Gastrocnemius medialis (tissue), 4 donors: ENCODE data around the gene SCD5.

Source experiments
- CTCF ChIP-seq, 5 experiments: fragments of 450-650 bp in 3 of 5; fragments of 200-600 bp in 2 of 5; sonication (generic) in 2 of 5; IDR thresholded peaks in 4 of 5; conservative IDR thresholded peaks in 1 of 5; 1 replicate in 4 of 5; 2 replicates in 1 of 5; pipeline ENCODE4 v1.5.1; 2016 to 2019; ENCODE audit warnings: antibody characterized with exemption in 5 of 5, mild to moderate bottlenecking in 3 of 5, moderate library complexity in 3 of 5
- POLR2A ChIP-seq, 2 donors: fragments of 450-650 bp; IDR thresholded peaks; one replicate each; pipeline ENCODE4 v1.6.1; 2017; ENCODE audit warnings: antibody characterized with exemption in 2 of 2, mild to moderate bottlenecking in 2 of 2, moderate library complexity in 2 of 2

- TF ChIP-seq CTCF (IDR thresholded peaks at IDR 0.05 in 4 of 5, conservative IDR thresholded peaks at IDR 0.05 in 1 of 5) (no peak), POLR2A (IDR thresholded peaks at IDR 0.05) (no peak)
Observed at GRCh38 chr4:82825425-82825824, 26.8 kb upstream of the SCD5 start.
